CD14-positive monocyte (primary cell): ENCODE measurements around the gene LILRA2. TPM values are rescaled to one million over a fixed set of nuclear protein-coding genes. Genes with fewer than 3 reads are reported as not detected.

ENCODE experiments used
- DNase-seq, 3 donors: peaks; one replicate each; pipeline ENCODE4 v3.0.0-alpha.2; 2011 to 2022
- H2AFZ ChIP-seq: 2 replicates; pipeline ENCODE4 v1.6.0; 2012; ENCODE audit warnings: mild to moderate bottlenecking, low read depth, low read length, inconsistent platforms; ENCODE audit not compliant: insufficient read depth, poor library complexity, severe bottlenecking
- H3K27ac ChIP-seq, 2 donors: 1 replicate in 1 of 2; 2 replicates in 1 of 2; pipeline ENCODE4 v1.5.1; 2012 to 2013; ENCODE audit warnings: low read length in 2 of 2, control low read depth in 1 of 2, inconsistent platforms in 1 of 2, low read depth in 1 of 2, mild to moderate bottlenecking in 1 of 2
- H3K27me3 ChIP-seq, 2 donors: one replicate each; pipeline versions ENCODE4 v1.6.0 to v1.6.1; 2011 to 2013; ENCODE audit warnings: low read length in 2 of 2; ENCODE audit not compliant: control insufficient read depth in 2 of 2, insufficient read depth in 2 of 2
- H3K36me3 ChIP-seq, 2 donors: replicated peaks in 1 of 2; 1 replicate in 1 of 2; 2 replicates in 1 of 2; pipeline versions ENCODE4 v1.5.1 to v1.6.1; 2012 to 2013; ENCODE audit warnings: low read length in 2 of 2, control low read depth in 1 of 2, inconsistent platforms in 1 of 2, mild to moderate bottlenecking in 1 of 2; ENCODE audit not compliant: insufficient read depth in 2 of 2, control insufficient read depth in 1 of 2
- H3K4me1 ChIP-seq, 2 donors: 1 replicate in 1 of 2; 2 replicates in 1 of 2; pipeline versions ENCODE4 v1.5.1 to v1.6.1; 2012 to 2013; ENCODE audit warnings: low read length in 2 of 2, control low read depth in 1 of 2, inconsistent platforms in 1 of 2, mild to moderate bottlenecking in 1 of 2, moderate library complexity in 1 of 2; ENCODE audit not compliant: insufficient read depth in 2 of 2, control insufficient read depth in 1 of 2
- H3K4me2 ChIP-seq: replicated peaks from 2 replicates; pipeline ENCODE3; 2012; ENCODE audit warnings: low read length, moderate library complexity, mild to moderate bottlenecking; ENCODE audit not compliant: poor library complexity, severe bottlenecking; ENCODE audit errors: extremely low read depth
- H3K4me3 ChIP-seq, 3 experiments: fragments of 200-600 bp in 1 of 3; sonication (generic) in 1 of 3; replicated peaks in 1 of 3; 1 replicate in 2 of 3; 2 replicates in 1 of 3; pipeline ENCODE4 v1.5.1; 2011 to 2013; ENCODE audit warnings: low read length in 3 of 3, mild to moderate bottlenecking in 3 of 3, control low read depth in 2 of 3, low read depth in 2 of 3, inconsistent platforms in 1 of 3, moderate library complexity in 1 of 3
- H3K79me2 ChIP-seq: 2 replicates; pipeline ENCODE4 v1.6.0; 2012; ENCODE audit warnings: mild to moderate bottlenecking, control low read depth, inconsistent platforms, low read length, moderate library complexity; ENCODE audit not compliant: insufficient read depth
- H3K9ac ChIP-seq: 2 replicates; pipeline ENCODE4 v1.6.0; 2017; ENCODE audit warnings: low read length, mild to moderate bottlenecking; ENCODE audit not compliant: insufficient read depth, poor library complexity, severe bottlenecking
- H3K9me3 ChIP-seq, 2 donors: replicated peaks in 1 of 2; 1 replicate in 1 of 2; 2 replicates in 1 of 2; pipeline versions ENCODE4 v1.5.1 to v1.6.1; 2012 to 2013; ENCODE audit warnings: low read length in 2 of 2, control low read depth in 1 of 2; ENCODE audit not compliant: control insufficient read depth in 1 of 2, insufficient read depth in 1 of 2
- H4K20me1 ChIP-seq: 2 replicates; pipeline ENCODE4 v1.6.0; 2012; ENCODE audit warnings: mild to moderate bottlenecking, low read length, control low read depth, moderate library complexity; ENCODE audit not compliant: insufficient read depth
- H3K27ac Mint-ChIP-seq, 7 donors: one replicate each; pipeline ENCODE4 v1.8.0; 2020; ENCODE audit warnings: mild to moderate bottlenecking in 7 of 7, mixed read lengths in 7 of 7, moderate library complexity in 6 of 7, inconsistent platforms in 2 of 7
- H3K27me3 Mint-ChIP-seq, 3 donors: one replicate each; pipeline ENCODE4 v1.8.0; 2021 to 2022; ENCODE audit warnings: low read depth in 3 of 3, mild to moderate bottlenecking in 3 of 3, mixed read lengths in 3 of 3, moderate library complexity in 3 of 3, inconsistent platforms in 1 of 3
- H3K36me3 Mint-ChIP-seq, 2 donors: one replicate each; pipeline ENCODE4 v1.8.0; 2020; ENCODE audit warnings: mixed read lengths in 2 of 2, inconsistent platforms in 1 of 2, mild to moderate bottlenecking in 1 of 2
- H3K4me1 Mint-ChIP-seq: one replicate; pipeline ENCODE4 v1.8.0; 2020; ENCODE audit warnings: mild to moderate bottlenecking, mixed read lengths
- H3K4me3 Mint-ChIP-seq, 2 donors: one replicate each; pipeline ENCODE4 v1.8.0; 2020; ENCODE audit warnings: mild to moderate bottlenecking in 2 of 2, mixed read lengths in 2 of 2, moderate library complexity in 1 of 2
- H3K9me3 Mint-ChIP-seq, 7 donors: one replicate each; pipeline ENCODE4 v1.8.0; 2020 to 2022; ENCODE audit warnings: mixed read lengths in 7 of 7, mild to moderate bottlenecking in 6 of 7, moderate library complexity in 6 of 7, inconsistent platforms in 2 of 7
- WGBS: methylation state at CpG from one replicate; pipeline ENCODE4 v1.1.5; 2013; ENCODE audit warnings: missing lambda C conversion rate; ENCODE audit not compliant: insufficient coverage; 5-methylcytosine and 5-hydroxymethylcytosine counted together
- intact Hi-C, 2 donors: fragments of 100-400 bp; cut with micrococcal nuclease; formaldehyde crosslinking; loops; one replicate each; pipeline versions ENCODE4 v1.15.0 to v1.15.1; 2023
- polyA plus RNA-seq, 3 donors: library from polyadenylated mRNA; depleted of rRNA in 1 of 3; unstranded in 2 of 3; stranded (reverse) in 1 of 3; fragments of 300-500 nt in 2 of 3; fragments of >200 nt in 1 of 3; fragmentation: Illumina TruSeq in 2 of 3; gene quantifications; 1 replicate in 2 of 3; 2 replicates in 1 of 3; pipeline ENCODE4 v1.2.3, GENCODE V29; 2012 to 2021
- small RNA-seq: library from RNA; depleted of rRNA; stranded (forward); fragments of <200 nt; gene quantifications from one replicate; pipeline ENCODE3, GENCODE V24; 2012; ENCODE audit warnings: low read depth; ENCODE audit not compliant: insufficient read length
- TF ChIP-seq, protein P1 (sequence below): fragments of 200-600 bp; IDR thresholded peaks from one replicate; pipeline ENCODE4 v1.8.0; 2022; ENCODE audit warnings: antibody characterized with exemption, mild to moderate bottlenecking

Gene LILRA2
- polyA plus RNA-seq, 3 donors: 333 to 451 (median 377) TPM

DNA sequence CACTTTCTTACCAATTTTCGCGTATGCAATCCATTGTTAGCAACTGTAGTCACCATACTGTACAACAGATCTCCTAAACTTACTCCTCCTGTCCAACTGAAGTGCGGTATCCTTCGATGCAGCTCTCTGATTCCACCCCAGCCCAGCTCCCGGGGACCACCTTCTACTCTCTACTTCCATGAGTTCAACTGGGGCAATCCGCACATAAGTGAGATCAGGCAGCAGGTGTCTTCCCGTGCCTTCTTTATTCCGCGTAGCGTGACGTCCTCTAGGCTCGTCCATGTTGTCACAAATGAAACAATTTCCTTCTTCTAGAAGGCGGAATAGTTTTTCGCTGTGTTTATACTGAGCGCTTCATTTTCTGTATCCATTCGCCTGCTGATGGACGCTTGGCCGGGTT is 65.1 kb downstream of the LILRA2 start:
- 96% methylated on average over 18 of the region's 18 CpGs for WGBS
- peaks cover 26 to 35% of the 10 kb centered on the region in 2 donors for H3K36me3 ChIP-seq
- H3K36me3 Mint-ChIP-seq: peaks cover 26 to 33% of the 10 kb centered on the region in 2 donors

More for the DNA sequence above, 65.1 kb downstream of the LILRA2 start:
- DNase-seq: no peak
- Histone ChIP-seq H3K4me2 (no peak overlapping the region), H3K9ac (no peak overlapping the region), H3K79me2 (no peaks in the 10 kb centered on the region), H3K27me3 (no peaks in the 10 kb centered on the region), H2AFZ (no peak overlapping the region), H4K20me1 (peaks cover 31% of the 10 kb centered on the region), H3K9me3 (no peaks in the 10 kb centered on the region), H3K4me3 (no peak overlapping the region), H3K4me1 (peaks cover 17 to 18% of the 10 kb centered on the region in 2 donors), H3K27ac (no peak overlapping the region)
- Mint-ChIP-seq H3K4me1 (peaks cover 26% of the 10 kb centered on the region), H3K4me3 (no peak overlapping the region), H3K27me3 (peaks cover 3 to 5% (median 5%) of the 10 kb centered on the region in 3 donors), H3K9me3 (no peaks in the 10 kb centered on the region), H3K27ac (no peak overlapping the region)
- TF ChIP-seq, protein P1, sequence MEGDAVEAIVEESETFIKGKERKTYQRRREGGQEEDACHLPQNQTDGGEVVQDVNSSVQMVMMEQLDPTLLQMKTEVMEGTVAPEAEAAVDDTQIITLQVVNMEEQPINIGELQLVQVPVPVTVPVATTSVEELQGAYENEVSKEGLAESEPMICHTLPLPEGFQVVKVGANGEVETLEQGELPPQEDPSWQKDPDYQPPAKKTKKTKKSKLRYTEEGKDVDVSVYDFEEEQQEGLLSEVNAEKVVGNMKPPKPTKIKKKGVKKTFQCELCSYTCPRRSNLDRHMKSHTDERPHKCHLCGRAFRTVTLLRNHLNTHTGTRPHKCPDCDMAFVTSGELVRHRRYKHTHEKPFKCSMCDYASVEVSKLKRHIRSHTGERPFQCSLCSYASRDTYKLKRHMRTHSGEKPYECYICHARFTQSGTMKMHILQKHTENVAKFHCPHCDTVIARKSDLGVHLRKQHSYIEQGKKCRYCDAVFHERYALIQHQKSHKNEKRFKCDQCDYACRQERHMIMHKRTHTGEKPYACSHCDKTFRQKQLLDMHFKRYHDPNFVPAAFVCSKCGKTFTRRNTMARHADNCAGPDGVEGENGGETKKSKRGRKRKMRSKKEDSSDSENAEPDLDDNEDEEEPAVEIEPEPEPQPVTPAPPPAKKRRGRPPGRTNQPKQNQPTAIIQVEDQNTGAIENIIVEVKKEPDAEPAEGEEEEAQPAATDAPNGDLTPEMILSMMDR: no peak
- intact Hi-C loops: no loop called here

Small RNA genes lying within 50 kb of the gene (small RNA-seq; reads per million reads assigned to genes)
- not detected for gene AC245036.2

Other genes starting within 250 kb of the LILRA2 start
- gene LILRA4, start 234.6 kb upstream of the LILRA2 start, polyA plus RNA-seq: 1 to 10 TPM in 2 of 3 donors, under 1 TPM in 1; 0.07 to 3.4 (median 2.2) TPM
- 100 to 1,000 TPM in 1 of 3 donors, 10 to 100 TPM in 2; 48.0 to 202 (median 73.8) TPM for gene LAIR1, start 208.9 kb upstream of the LILRA2 start, polyA plus RNA-seq
- gene TTYH1, start 158.3 kb upstream of the LILRA2 start, polyA plus RNA-seq: not detected
- 100 to 1,000 TPM in 1 of 3 donors, 1 to 10 TPM in 2; 3.6 to 341 (median 5.8) TPM for gene LENG8, start 124.6 kb upstream of the LILRA2 start, polyA plus RNA-seq
- 1 to 10 TPM in 1 of 3 donors, under 1 TPM in 1, not detected in 1; 0.15 to 2.0 TPM for gene LENG9, start 110.0 kb upstream of the LILRA2 start, polyA plus RNA-seq
- not detected for gene CDC42EP5, start 100.5 kb upstream of the LILRA2 start, polyA plus RNA-seq
- gene LAIR2, start 71.0 kb upstream of the LILRA2 start, polyA plus RNA-seq: under 1 TPM in 1 of 3 donors, not detected in 2; 0.38 TPM
- gene LILRA1, start 19.8 kb downstream of the LILRA2 start, polyA plus RNA-seq: 100 to 1,000 TPM in 2 of 3 donors, 10 to 100 TPM in 1; 88.5 to 151 (median 141) TPM
- 100 to 1,000 TPM in 1 of 3 donors, 10 to 100 TPM in 2; 27.2 to 317 (median 60.6) TPM for gene LILRB1, start 56.7 kb downstream of the LILRA2 start, polyA plus RNA-seq
- 100 to 1,000 TPM in 1 of 3 donors, 10 to 100 TPM in 2; 35.8 to 102 (median 58.0) TPM for gene LILRB4, start 89.2 kb downstream of the LILRA2 start, polyA plus RNA-seq
- gene KIR3DL3, start 150.7 kb downstream of the LILRA2 start, polyA plus RNA-seq: not detected
- gene KIR2DL3, start 164.7 kb downstream of the LILRA2 start, polyA plus RNA-seq: under 1 TPM in 1 of 3 donors, not detected in 2; 0.07 TPM
- gene KIR2DL1, start 196.0 kb downstream of the LILRA2 start, polyA plus RNA-seq: not detected
- under 1 TPM; 0.12 to 0.17 (median 0.14) TPM for gene KIR2DL4, start 229.8 kb downstream of the LILRA2 start, polyA plus RNA-seq
- under 1 TPM in 1 of 3 donors, not detected in 2; 0.15 TPM for gene KIR3DL1, start 242.7 kb downstream of the LILRA2 start, polyA plus RNA-seq